Measurements from ENCODE around the gene ADGRA3.

The ADGRA3 gene

DNA sequence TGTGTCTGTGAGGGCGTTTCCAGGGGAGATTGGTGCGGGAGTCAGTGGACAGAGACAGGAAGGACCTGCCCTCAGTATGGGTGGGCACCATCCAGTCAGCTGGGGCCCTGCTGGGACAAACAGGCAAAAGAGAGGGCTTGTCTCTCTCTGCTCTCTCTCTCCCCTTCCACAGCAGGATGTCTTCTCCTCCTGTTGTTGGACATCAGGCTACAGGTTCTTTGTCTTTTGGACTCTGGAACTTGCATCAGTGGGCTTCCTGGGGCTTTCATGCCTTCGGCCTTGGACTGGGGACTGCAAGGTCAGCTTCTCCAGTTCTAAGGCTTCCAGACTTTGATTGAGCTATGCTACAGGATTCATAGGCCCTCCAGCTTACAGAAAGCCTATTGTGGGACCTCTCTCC is 59.6 kb downstream of the ADGRA3 start:
- TF ChIP-seq, protein P1, sequence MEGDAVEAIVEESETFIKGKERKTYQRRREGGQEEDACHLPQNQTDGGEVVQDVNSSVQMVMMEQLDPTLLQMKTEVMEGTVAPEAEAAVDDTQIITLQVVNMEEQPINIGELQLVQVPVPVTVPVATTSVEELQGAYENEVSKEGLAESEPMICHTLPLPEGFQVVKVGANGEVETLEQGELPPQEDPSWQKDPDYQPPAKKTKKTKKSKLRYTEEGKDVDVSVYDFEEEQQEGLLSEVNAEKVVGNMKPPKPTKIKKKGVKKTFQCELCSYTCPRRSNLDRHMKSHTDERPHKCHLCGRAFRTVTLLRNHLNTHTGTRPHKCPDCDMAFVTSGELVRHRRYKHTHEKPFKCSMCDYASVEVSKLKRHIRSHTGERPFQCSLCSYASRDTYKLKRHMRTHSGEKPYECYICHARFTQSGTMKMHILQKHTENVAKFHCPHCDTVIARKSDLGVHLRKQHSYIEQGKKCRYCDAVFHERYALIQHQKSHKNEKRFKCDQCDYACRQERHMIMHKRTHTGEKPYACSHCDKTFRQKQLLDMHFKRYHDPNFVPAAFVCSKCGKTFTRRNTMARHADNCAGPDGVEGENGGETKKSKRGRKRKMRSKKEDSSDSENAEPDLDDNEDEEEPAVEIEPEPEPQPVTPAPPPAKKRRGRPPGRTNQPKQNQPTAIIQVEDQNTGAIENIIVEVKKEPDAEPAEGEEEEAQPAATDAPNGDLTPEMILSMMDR (conservative IDR thresholded peaks at IDR 0.05; ENCODE audit: low read depth, low read length): no peak
- no peak overlapping the region for H3K4me3 ChIP-seq (ENCODE audit: low read length)
- no peak for DNase-seq (ENCODE audit: low read depth)

DNA sequence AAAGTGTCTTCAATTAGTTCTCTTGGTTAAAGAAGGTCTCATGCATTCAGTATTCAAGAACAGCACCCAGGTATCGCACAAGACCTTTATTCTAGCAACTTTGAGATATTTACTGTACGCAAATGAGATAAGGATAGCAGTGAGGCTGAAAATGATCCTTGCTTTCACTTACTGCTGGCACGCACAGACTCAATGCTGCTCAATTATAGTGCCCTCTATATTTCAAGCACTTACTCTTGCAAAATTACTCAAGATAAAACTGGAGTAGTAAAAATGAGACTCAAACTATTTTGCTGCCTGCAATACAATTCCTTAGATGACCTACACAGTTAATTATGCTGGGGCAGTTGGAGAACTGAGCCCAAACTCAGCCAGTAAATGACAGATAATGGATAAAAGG is 60.9 kb downstream of the ADGRA3 start:
- DNase-seq (ENCODE audit: low read depth): no peak
- TF ChIP-seq, protein P1 (conservative IDR thresholded peaks at IDR 0.05; ENCODE audit: low read depth, low read length): no peak
- no peak overlapping the region for H3K4me3 ChIP-seq (ENCODE audit: low read length)

- TF ChIP-seq, protein P1 (conservative IDR thresholded peaks at IDR 0.05; ENCODE audit: low read depth, low read length): no peak
- no peak for DNase-seq (ENCODE audit: low read depth)
- H3K4me3 ChIP-seq (ENCODE audit: low read length): no peak overlapping the region
These were observed 61.5 kb downstream of the ADGRA3 start for GRCh38 chr4:22454216-22454838.

GRCh38 chr4:22444813-22445212 is 71.1 kb downstream of the ADGRA3 start:
- TF ChIP-seq, protein P1 (conservative IDR thresholded peaks at IDR 0.05; ENCODE audit: low read depth, low read length): no peak
- H3K4me3 ChIP-seq (ENCODE audit: low read length): no peak overlapping the region
- no peak for DNase-seq (ENCODE audit: low read depth)

DNA sequence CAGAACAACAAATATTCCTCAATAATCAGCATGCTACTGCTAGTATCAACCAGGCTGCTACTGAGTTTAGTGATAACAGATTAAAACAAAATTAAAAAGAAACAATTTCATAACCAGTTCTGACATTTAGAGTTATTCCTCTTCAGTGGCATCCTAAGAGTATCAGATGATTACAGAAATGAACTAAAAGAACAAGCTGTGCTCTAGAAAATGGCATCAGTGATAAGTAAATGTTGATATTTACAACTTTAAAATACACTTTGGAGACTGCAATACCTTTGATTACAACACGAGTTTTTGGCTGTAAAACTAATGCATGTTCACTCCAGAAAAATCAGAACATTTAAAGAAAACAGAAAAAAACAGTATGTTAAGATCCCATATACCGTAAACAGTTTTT is 72.9 kb downstream of the ADGRA3 start:
- no peak for DNase-seq (ENCODE audit: low read depth)
- H3K4me3 ChIP-seq (ENCODE audit: low read length): no peak overlapping the region
- TF ChIP-seq, protein P1 (conservative IDR thresholded peaks at IDR 0.05; ENCODE audit: low read depth, low read length): no peak

DNA sequence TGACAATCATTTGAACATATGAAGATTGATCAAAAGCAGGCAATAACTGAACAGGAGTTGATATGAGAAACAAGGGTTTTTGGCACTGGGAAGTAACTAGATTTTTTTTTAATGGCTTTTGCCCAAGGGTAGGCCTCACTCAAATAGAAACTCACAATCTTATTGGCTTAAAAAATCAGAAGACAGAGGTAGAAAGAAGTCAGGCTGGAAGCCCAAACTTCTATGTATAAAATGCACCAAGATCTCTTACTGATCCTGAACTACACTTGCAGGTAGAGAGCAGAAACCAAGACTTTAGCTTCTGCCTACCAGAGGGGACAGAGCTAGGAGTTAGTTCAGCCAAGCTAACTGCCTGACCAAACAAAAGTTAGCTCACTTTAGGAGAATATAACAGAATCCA is 74.9 kb downstream of the ADGRA3 start:
- DNase-seq (ENCODE audit: low read depth): no peak
- H3K4me3 ChIP-seq (ENCODE audit: low read length): no peak overlapping the region
- TF ChIP-seq, protein P1 (conservative IDR thresholded peaks at IDR 0.05; ENCODE audit: low read depth, low read length): no peak

GRCh38 chr4:22439947-22440346 is 75.9 kb downstream of the ADGRA3 start:
- H3K4me3 ChIP-seq (ENCODE audit: low read length): no peak overlapping the region
- DNase-seq (ENCODE audit: low read depth): no peak
- TF ChIP-seq, protein P1 (conservative IDR thresholded peaks at IDR 0.05; ENCODE audit: low read depth, low read length): no peak

Data from retinal pigment epithelial cell (primary cell).